Measurements from ENCODE around the gene ALKBH3.

Gene ALKBH3

GRCh38 chr11:43925932-43926505, 45.4 kb downstream of the ALKBH3 start:
- TF ChIP-seq POLR2AphosphoS5 (IDR thresholded peaks at IDR 0.05; ENCODE audit: low read depth, low read length) (no peak), REST (IDR thresholded peaks at IDR 0.05; ENCODE audit: insufficient read depth in 1 of 2, low read depth in 2 of 2, low read length in 2 of 2) (no peak), SIN3A (IDR thresholded peaks at IDR 0.05; ENCODE audit: borderline replicate concordance, insufficient read depth, low read length) (no peak), TAF1 (IDR thresholded peaks at IDR 0.05; ENCODE audit: borderline replicate concordance, insufficient read depth, low read length) (no peak), FOXP2 (optimal IDR thresholded peaks at IDR 0.05; ENCODE audit: borderline replicate concordance, extremely low read depth, extremely low read length, insufficient read depth) (no peak)

DNA sequence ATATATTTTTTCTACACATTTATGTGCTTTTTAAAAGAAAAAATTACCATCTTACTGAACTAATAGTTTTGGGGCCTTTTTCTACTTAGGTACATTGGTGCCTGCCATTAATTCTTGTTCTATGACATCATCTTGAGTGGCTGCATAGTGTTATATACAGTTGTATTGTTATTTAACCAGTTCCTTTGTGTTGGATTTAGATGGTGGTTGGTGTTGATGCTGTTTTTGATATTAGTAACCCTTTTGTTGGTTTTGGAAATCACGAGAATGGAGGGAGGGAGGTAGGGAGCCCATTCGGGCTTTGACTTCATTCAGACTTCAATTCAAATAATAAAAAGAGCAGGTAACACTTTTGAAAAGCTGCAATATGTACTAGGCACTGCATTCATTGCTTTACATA, 46.4 kb downstream of the ALKBH3 start:
- TF ChIP-seq SIN3A (IDR thresholded peaks at IDR 0.05; ENCODE audit: borderline replicate concordance, insufficient read depth, low read length), result no peak
- no peak for TF ChIP-seq TAF1 (IDR thresholded peaks at IDR 0.05; ENCODE audit: borderline replicate concordance, insufficient read depth, low read length)
- TF ChIP-seq REST (IDR thresholded peaks at IDR 0.05; ENCODE audit: insufficient read depth in 1 of 2, low read depth in 2 of 2, low read length in 2 of 2), result no peak
- no peak for TF ChIP-seq FOXP2 (optimal IDR thresholded peaks at IDR 0.05; ENCODE audit: borderline replicate concordance, extremely low read depth, extremely low read length, insufficient read depth)
- no peak for TF ChIP-seq POLR2AphosphoS5 (IDR thresholded peaks at IDR 0.05; ENCODE audit: low read depth, low read length)

GRCh38 chr11:43927925-43928707, 47.5 kb downstream of the ALKBH3 start:
- no peak for TF ChIP-seq SIN3A (IDR thresholded peaks at IDR 0.05; ENCODE audit: borderline replicate concordance, insufficient read depth, low read length)
- TF ChIP-seq REST (IDR thresholded peaks at IDR 0.05; ENCODE audit: insufficient read depth in 1 of 2, low read depth in 2 of 2, low read length in 2 of 2), result no peak
- no peak for TF ChIP-seq POLR2AphosphoS5 (IDR thresholded peaks at IDR 0.05; ENCODE audit: low read depth, low read length)
- no peak for TF ChIP-seq TAF1 (IDR thresholded peaks at IDR 0.05; ENCODE audit: borderline replicate concordance, insufficient read depth, low read length)
- no peak for TF ChIP-seq FOXP2 (optimal IDR thresholded peaks at IDR 0.05; ENCODE audit: borderline replicate concordance, extremely low read depth, extremely low read length, insufficient read depth)

DNA sequence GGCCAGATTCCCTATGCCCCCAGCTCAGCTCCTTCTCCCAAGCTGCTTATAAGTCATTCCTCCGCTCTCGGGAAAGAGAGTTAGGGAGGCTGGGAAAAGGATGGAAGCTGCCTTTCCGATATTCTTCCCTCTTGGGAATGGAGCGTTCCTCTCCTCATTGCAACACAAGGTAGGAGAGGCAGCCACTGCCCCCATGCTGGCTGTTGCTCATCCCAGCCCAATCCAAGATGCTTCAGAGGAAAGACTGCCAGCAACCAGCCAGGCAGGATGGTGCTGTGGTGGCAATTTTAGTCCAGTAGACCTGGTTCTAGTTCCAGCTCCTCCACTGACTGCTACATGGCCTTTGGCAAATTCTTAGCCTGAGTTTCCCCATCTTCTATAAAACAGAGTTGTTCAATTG, 48.1 kb downstream of the ALKBH3 start:
- TF ChIP-seq POLR2AphosphoS5 (IDR thresholded peaks at IDR 0.05; ENCODE audit: low read depth, low read length) (no peak), REST (IDR thresholded peaks at IDR 0.05; ENCODE audit: insufficient read depth in 1 of 2, low read depth in 2 of 2, low read length in 2 of 2) (no peak), TAF1 (IDR thresholded peaks at IDR 0.05; ENCODE audit: borderline replicate concordance, insufficient read depth, low read length) (no peak)

Measured in PFSK-1 (cell line).